Prostate gland (tissue), 2 donors: ENCODE data around the gene LMLN. TPM values are rescaled to one million over a fixed set of nuclear protein-coding genes. Genes with fewer than 3 reads are reported as not detected.
"Not testable (repeated sequence)": the region's sequence is repeated elsewhere in the genome, so short reads cannot be mapped to it uniquely, and the experiment has no call there.

Source experiments
- DNase-seq: peaks from one replicate; pipeline ENCODE4 v3.0.0-alpha.2; 2019; ENCODE audit warnings: low spot score
- H3K27ac ChIP-seq, 2 donors: fragments of 200-600 bp; sonication (generic); 2 replicates each; pipeline ENCODE4 v1.5.1; 2017 to 2019
- H3K27me3 ChIP-seq: fragments of 200-600 bp; sonication (generic); replicated peaks from 2 replicates; pipeline ENCODE4 v1.5.1; 2019; ENCODE audit not compliant: insufficient read depth
- H3K36me3 ChIP-seq, 2 donors: fragments of 200-600 bp; sonication (generic); 1 replicate in 1 of 2; 2 replicates in 1 of 2; pipeline versions ENCODE4 v1.5.1 to v1.8.1; 2017 to 2019
- H3K4me1 ChIP-seq: fragments of 200-600 bp; sonication (generic); replicated peaks from 2 replicates; pipeline ENCODE4 v1.5.1; 2019
- H3K4me3 ChIP-seq, 2 donors: fragments of 200-600 bp; sonication (generic); 2 replicates each; pipeline ENCODE4 v1.5.1; 2017 to 2019
- H3K9me3 ChIP-seq: fragments of 200-600 bp; sonication (generic); 2 replicates; pipeline ENCODE4 v1.5.1; 2017
- CTCF ChIP-seq, 4 experiments: fragments of 200-600 bp in 2 of 4; fragments of 450-650 bp in 2 of 4; sonication (generic) in 2 of 4; IDR thresholded peaks; 1 replicate in 3 of 4; 2 replicates in 1 of 4; pipeline ENCODE4 v1.5.1; 2016 to 2019; ENCODE audit warnings: antibody characterized with exemption in 4 of 4, mild to moderate bottlenecking in 2 of 4, moderate library complexity in 2 of 4
- POLR2A ChIP-seq: fragments of 450-650 bp; IDR thresholded peaks from one replicate; pipeline ENCODE4 v1.6.1; 2016; ENCODE audit warnings: antibody characterized with exemption, mild to moderate bottlenecking
- POLR2AphosphoS5 ChIP-seq: sonication (generic); formaldehyde crosslinking; IDR thresholded peaks from one replicate; pipeline ENCODE4 v1.6.1; 2017; ENCODE audit warnings: antibody characterized with exemption
- WGBS: methylation state at CpG from one replicate; pipeline ENCODE4 v1.1.5; 2018; 5-methylcytosine and 5-hydroxymethylcytosine counted together
- intact Hi-C: fragments of 100-400 bp; cut with DNase I; formaldehyde crosslinking; loops from one replicate; pipeline ENCODE4 v1.14.2; 2022
- total RNA-seq, 2 donors: library from RNA; depleted of rRNA; stranded (reverse); fragments of >200 nt; gene quantifications; one replicate each; pipeline ENCODE4 v1.1.0, GENCODE V29; 2016

The LMLN gene
- total RNA-seq, 2 donors from 2014 or later, result 6.8 to 16.9 TPM

GRCh38 chr3:198071602-198072287 is 111.7 kb downstream of the LMLN start:
- no peak overlapping the region for H3K27ac ChIP-seq
- H3K9me3 ChIP-seq, result no peaks in the 10 kb centered on the region
- no peaks in the 10 kb centered on the region for H3K4me1 ChIP-seq
- no peak for TF ChIP-seq POLR2AphosphoS5
- H3K27me3 ChIP-seq, result no peaks in the 10 kb centered on the region
- 60% methylated on average over 4 of the region's 4 CpGs for WGBS
- intact Hi-C loops, result no loop called here
- no peak overlapping the region for H3K4me3 ChIP-seq
- DNase-seq, result no peak
- no peaks in the 10 kb centered on the region for H3K36me3 ChIP-seq

GRCh38 chr3:198076722-198077308 is 116.8 kb downstream of the LMLN start:
- WGBS, result 31% methylated on average over 8 of the region's 8 CpGs
- Histone ChIP-seq H3K4me3 (no peak overlapping the region), H3K4me1 (peaks cover 6% of the 10 kb centered on the region), H3K36me3 (no peaks in the 10 kb centered on the region), H3K27ac (no peak overlapping the region), H3K9me3 (no peaks in the 10 kb centered on the region), H3K27me3 (peaks cover 16% of the 10 kb centered on the region)
- DNase-seq, result no peak
- intact Hi-C loops, result no loop called here
- TF ChIP-seq POLR2AphosphoS5, result no peak
- no peak for TF ChIP-seq CTCF (IDR thresholded peaks at IDR 0.05)
- TF ChIP-seq POLR2A, result no peak

GRCh38 chr3:198079771-198080520 is 119.9 kb downstream of the LMLN start:
- H3K4me3 ChIP-seq, result peak overlapping the region; percentile 14 to 32
- H3K27me3 ChIP-seq, result peaks cover 16% of the 10 kb centered on the region
- H3K4me1 ChIP-seq, result peaks cover 6% of the 10 kb centered on the region
- intact Hi-C loops, result no loop called here
- WGBS, result 8% methylated on average over 46 of the region's 47 CpGs
- H3K36me3 ChIP-seq, result no peaks in the 10 kb centered on the region
- H3K9me3 ChIP-seq, result no peaks in the 10 kb centered on the region
- TF ChIP-seq CTCF (IDR thresholded peaks at IDR 0.05), result no peak
- no peak for TF ChIP-seq POLR2AphosphoS5
- no peak for TF ChIP-seq POLR2A
- peak; percentile 4 for DNase-seq
- no peak overlapping the region for H3K27ac ChIP-seq

- no peaks in the 10 kb centered on the region for H3K36me3 ChIP-seq
- intact Hi-C loops, result no loop called here
- H3K4me3 ChIP-seq, result peak overlapping the region; percentile 14 to 32
- H3K27me3 ChIP-seq, result peaks cover 16% of the 10 kb centered on the region
- peak; percentile 36 to 86 (median 58) for TF ChIP-seq CTCF (IDR thresholded peaks at IDR 0.05)
- TF ChIP-seq POLR2A, result no peak
- peaks cover 6% of the 10 kb centered on the region for H3K4me1 ChIP-seq
- no peaks in the 10 kb centered on the region for H3K9me3 ChIP-seq
- H3K27ac ChIP-seq, result no peak overlapping the region
- WGBS, result under 1% methylated on average over 19 of the region's 86 CpGs
- DNase-seq, result peak; percentile 54
These were observed 120.7 kb downstream of the LMLN start for GRCh38 chr3:198080521-198081384.

- TF ChIP-seq CTCF (IDR thresholded peaks at IDR 0.05), result no peak
- TF ChIP-seq POLR2A, result no peak
- no peak for TF ChIP-seq POLR2AphosphoS5
- intact Hi-C loops, result no loop called here
- no peak overlapping the region for H3K27ac ChIP-seq
- H3K4me1 ChIP-seq, result peaks cover 6% of the 10 kb centered on the region
- DNase-seq, result peak; percentile 4
- no peaks in the 10 kb centered on the region for H3K9me3 ChIP-seq
- H3K4me3 ChIP-seq, result peak overlapping the region in 1 of 2 donors; percentile 32
- WGBS, result 18% methylated on average over 20 of the region's 33 CpGs
- no peaks in the 10 kb centered on the region for H3K36me3 ChIP-seq
- H3K27me3 ChIP-seq, result peaks cover 16% of the 10 kb centered on the region
These were observed 121.4 kb downstream of the LMLN start for GRCh38 chr3:198081421-198081844.

GRCh38 chr3:198082226-198082625 is 122.2 kb downstream of the LMLN start:
- WGBS, result 96% methylated on average over 4 of the region's 4 CpGs
- H3K4me3 ChIP-seq, H3K36me3 ChIP-seq, H3K27ac ChIP-seq, DNase-seq, intact Hi-C loops, H3K9me3 ChIP-seq, H3K4me1 ChIP-seq: not testable (repeated sequence)
- H3K27me3 ChIP-seq, result peaks cover 12% of the 10 kb centered on the region
